Natural killer cell treated with Interleukin-12 subunit alpha and Interleukin-12 subunit beta and Interleukin-15 and Interleukin-18, amount 100 ng/mL, for 72 hours (primary cell): ENCODE measurements around the gene RNF222. TPM values are rescaled to one million over a fixed set of nuclear protein-coding genes. Genes with fewer than 3 reads are reported as not detected.

Experiments used
- total RNA-seq, 2 donors: library from RNA; stranded (reverse); gene quantifications; one replicate each; pipeline ENCODE4 v1.2.3, GENCODE V29; 2022

RNF222 gene
- total RNA-seq, 2 donors from 2014 or later: not detected

Other genes starting within 250 kb of the RNF222 start
- 10 to 100 TPM; 16.9 to 42.7 TPM for gene PER1, start 245.4 kb downstream of the RNF222 start, total RNA-seq
- 10 to 100 TPM; 54.6 to 73.0 TPM for gene VAMP2, start 234.9 kb downstream of the RNF222 start, total RNA-seq
- 10 to 100 TPM; 31.5 to 43.5 TPM for gene TMEM107, start 221.4 kb downstream of the RNF222 start, total RNA-seq
- 10 to 100 TPM; 10.4 to 11.6 TPM for gene BORCS6, start 207.6 kb downstream of the RNF222 start, total RNA-seq
- 100 to 1,000 TPM in 1 of 2 donors, 10 to 100 TPM in 1; 90.2 to 199 TPM for gene AURKB, start 187.3 kb downstream of the RNF222 start, total RNA-seq
- 100 to 1,000 TPM in 1 of 2 donors, 10 to 100 TPM in 1; 79.6 to 110 TPM for gene CTC1, start 149.8 kb downstream of the RNF222 start, total RNA-seq
- gene PFAS, start 148.5 kb downstream of the RNF222 start, total RNA-seq: 100 to 1,000 TPM in 1 of 2 donors, 10 to 100 TPM in 1; 77.1 to 257 TPM
- 10 to 100 TPM; 46.9 to 62.8 TPM for gene RANGRF, start 109.2 kb downstream of the RNF222 start, total RNA-seq
- 1 to 10 TPM; 4.4 to 5.2 TPM for gene SLC25A35, start 102.4 kb downstream of the RNF222 start, total RNA-seq
- not detected for gene ARHGEF15, start 87.6 kb downstream of the RNF222 start, total RNA-seq
- gene ODF4, start 58.0 kb downstream of the RNF222 start, total RNA-seq: not detected
- gene RPL26, start 14.6 kb downstream of the RNF222 start, total RNA-seq: 1,000 to 10,000 TPM in 1 of 2 donors, 100 to 1,000 TPM in 1; 884 to 1,221 TPM
- gene NDEL1, start 38.1 kb upstream of the RNF222 start, total RNA-seq: 100 to 1,000 TPM in 1 of 2 donors, 10 to 100 TPM in 1; 94.9 to 101 TPM
- 1 to 10 TPM; 1.9 TPM for gene MYH10, start 232.9 kb upstream of the RNF222 start, total RNA-seq